MCF 10A (cell line): ENCODE results near the gene UCK2. TPM values are rescaled to one million over a fixed set of nuclear protein-coding genes. Genes with fewer than 3 reads are reported as not detected.

Experiments
- BruUV-seq: library from RNA; stranded (reverse); fragments of 400-500 nt; replicated peaks from 2 replicates; lab custom pipeline; 2021; lab: Mats Ljungman, UMichigan
- CTCF ChIA-PET: fragments of 300-600 bp; sonication (Branson Sonifier 250); formaldehyde crosslinking; extraction: SDS; loops from one replicate; lab custom pipeline; 2021; ENCODE audit warnings: antibody characterized with exemption, inconsistent platforms; lab: Yijun Ruan, JAX
- POLR2A ChIA-PET: fragments of 300-600, 350-650 bp; sonication (Branson Sonifier 250); formaldehyde crosslinking; extraction: SDS; loops from one replicate; lab custom pipeline; 2020; ENCODE audit warnings: antibody characterized with exemption, inconsistent platforms; lab: Yijun Ruan, JAX
- DNase-seq: peaks from one replicate; pipeline ENCODE4 v3.0.0-alpha.2; 2018; ENCODE audit not compliant: unreplicated experiment
- H3K27ac Mint-ChIP-seq: one replicate; pipeline ENCODE4 v1.8.0; 2022; ENCODE audit warnings: mild to moderate bottlenecking, low read depth, mixed read lengths; ENCODE audit not compliant: unreplicated experiment
- H3K27me3 Mint-ChIP-seq: one replicate; pipeline ENCODE4 v1.8.0; 2022; ENCODE audit warnings: mixed read lengths; ENCODE audit not compliant: insufficient read depth, unreplicated experiment
- H3K36me3 Mint-ChIP-seq: one replicate; pipeline ENCODE4 v1.8.0; 2022; ENCODE audit warnings: mild to moderate bottlenecking, moderate library complexity, mixed read lengths; ENCODE audit not compliant: insufficient read depth, unreplicated experiment
- H3K4me1 Mint-ChIP-seq: one replicate; pipeline ENCODE4 v1.8.0; 2022; ENCODE audit warnings: mixed read lengths; ENCODE audit not compliant: insufficient read depth, unreplicated experiment
- H3K4me3 Mint-ChIP-seq: one replicate; pipeline ENCODE4 v1.8.0; 2022; ENCODE audit warnings: mild to moderate bottlenecking, moderate library complexity, mixed read lengths; ENCODE audit not compliant: unreplicated experiment
- H3K9me3 Mint-ChIP-seq: one replicate; pipeline ENCODE4 v1.8.0; 2022; ENCODE audit warnings: mixed read lengths; ENCODE audit not compliant: unreplicated experiment
- intact Hi-C: fragments of 100-400 bp; cut with micrococcal nuclease; formaldehyde crosslinking; loops from 2 replicates; pipeline ENCODE4 v1.14.1; 2022
- total RNA-seq: library from RNA; stranded (reverse); gene quantifications from 2 replicates; pipeline ENCODE4 v1.2.3, GENCODE V29; 2022
- TF ChIP-seq, protein P1 (sequence below): fragments of 200-600 bp; IDR thresholded peaks from one replicate; pipeline ENCODE4 v1.8.0; 2022; ENCODE audit warnings: antibody characterized with exemption, mild to moderate bottlenecking; ENCODE audit not compliant: unreplicated experiment

UCK2 gene
- total RNA-seq, 1 experiment from 2014 or later = 144 TPM

DNA sequence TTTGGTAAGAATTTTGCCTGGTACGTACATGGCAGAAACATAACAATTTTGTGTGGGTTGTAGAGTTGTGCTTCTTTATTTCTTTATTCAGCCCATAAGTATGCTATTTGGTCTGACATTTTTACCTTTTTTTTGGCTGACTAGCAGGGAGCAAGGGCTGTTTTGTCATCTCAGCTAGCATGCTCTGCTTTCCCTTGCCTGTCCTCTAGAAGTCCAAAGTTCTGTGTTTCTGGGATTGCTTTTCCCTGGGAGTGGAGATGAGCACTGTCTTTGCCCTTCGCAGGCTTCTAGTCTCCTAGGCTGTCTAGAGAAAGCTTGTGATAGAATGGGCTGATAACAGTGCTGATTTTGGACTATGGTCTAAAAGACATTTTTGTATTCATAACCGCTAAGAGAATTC is 7.5 kb downstream of the UCK2 start:
- ChIA-PET POLR2A (no interaction called here), CTCF (interaction anchor here (0.5 to 1.2 kb wide), 3 partner anchors 37 to 234 kb away, joined by 4 to 5 read pairs (median 4); no protein-coding TSS in a partner anchor)
- BruUV-seq = no TSS peak
- no peak overlapping the region for H3K4me3 Mint-ChIP-seq
- peak overlapping the region; percentile 71 for H3K27ac Mint-ChIP-seq
- H3K9me3 Mint-ChIP-seq = no peaks in the 10 kb centered on the region
- H3K27me3 Mint-ChIP-seq = no peaks in the 10 kb centered on the region
- intact Hi-C loops = no loop called here
- TF ChIP-seq, protein P1, sequence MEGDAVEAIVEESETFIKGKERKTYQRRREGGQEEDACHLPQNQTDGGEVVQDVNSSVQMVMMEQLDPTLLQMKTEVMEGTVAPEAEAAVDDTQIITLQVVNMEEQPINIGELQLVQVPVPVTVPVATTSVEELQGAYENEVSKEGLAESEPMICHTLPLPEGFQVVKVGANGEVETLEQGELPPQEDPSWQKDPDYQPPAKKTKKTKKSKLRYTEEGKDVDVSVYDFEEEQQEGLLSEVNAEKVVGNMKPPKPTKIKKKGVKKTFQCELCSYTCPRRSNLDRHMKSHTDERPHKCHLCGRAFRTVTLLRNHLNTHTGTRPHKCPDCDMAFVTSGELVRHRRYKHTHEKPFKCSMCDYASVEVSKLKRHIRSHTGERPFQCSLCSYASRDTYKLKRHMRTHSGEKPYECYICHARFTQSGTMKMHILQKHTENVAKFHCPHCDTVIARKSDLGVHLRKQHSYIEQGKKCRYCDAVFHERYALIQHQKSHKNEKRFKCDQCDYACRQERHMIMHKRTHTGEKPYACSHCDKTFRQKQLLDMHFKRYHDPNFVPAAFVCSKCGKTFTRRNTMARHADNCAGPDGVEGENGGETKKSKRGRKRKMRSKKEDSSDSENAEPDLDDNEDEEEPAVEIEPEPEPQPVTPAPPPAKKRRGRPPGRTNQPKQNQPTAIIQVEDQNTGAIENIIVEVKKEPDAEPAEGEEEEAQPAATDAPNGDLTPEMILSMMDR = no peak
- peaks cover 14% of the 10 kb centered on the region for H3K36me3 Mint-ChIP-seq
- peaks cover 49% of the 10 kb centered on the region for H3K4me1 Mint-ChIP-seq
- DNase-seq = no peak

DNA sequence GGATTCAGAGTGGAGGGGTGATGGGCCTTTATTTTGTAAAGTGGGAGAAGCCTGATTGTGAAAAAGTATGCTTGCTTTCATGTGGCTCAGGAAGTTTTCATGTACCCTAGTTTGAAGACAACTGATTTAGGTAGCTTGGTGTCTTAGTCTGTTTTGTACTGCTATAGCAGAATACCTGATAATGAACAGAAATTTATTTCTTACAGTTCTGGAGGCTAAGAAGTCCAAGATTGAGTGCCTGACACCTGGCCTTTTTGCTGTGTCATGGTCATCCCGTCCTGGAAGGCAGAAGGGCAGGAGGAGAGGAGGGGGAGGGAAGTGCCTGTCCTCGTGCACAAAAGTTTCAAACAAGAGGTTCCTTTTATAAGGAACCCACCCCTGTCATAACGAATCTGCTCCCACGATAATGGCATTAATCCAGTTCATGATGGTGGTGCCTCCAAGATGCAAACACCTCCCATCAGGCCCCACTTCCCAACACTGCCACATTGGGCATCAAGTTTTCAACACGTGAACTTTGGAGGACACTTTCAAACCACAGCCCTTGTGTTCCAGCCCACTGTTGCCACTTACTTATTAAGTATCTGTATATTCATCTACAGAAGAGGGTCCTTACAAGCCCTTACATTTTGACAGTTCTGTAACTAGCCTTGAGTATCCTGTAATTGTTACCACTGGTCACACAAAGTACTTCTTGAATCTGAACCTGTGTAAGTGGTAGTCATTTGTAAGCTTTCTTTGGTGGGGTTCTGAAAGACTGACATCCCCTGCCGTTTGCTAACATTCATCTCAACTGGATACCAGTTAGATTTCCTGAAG is 9.5 kb downstream of the UCK2 start:
- DNase-seq = no peak
- intact Hi-C loops = no loop called here
- CTCF ChIA-PET = interaction anchor here (0.6 to 1.6 kb wide), 9 partner anchors 10 to 330 kb away, joined by 3 to 5 read pairs (median 3); partner anchors contain the start of genes FAM78B and UCK2

DNA sequence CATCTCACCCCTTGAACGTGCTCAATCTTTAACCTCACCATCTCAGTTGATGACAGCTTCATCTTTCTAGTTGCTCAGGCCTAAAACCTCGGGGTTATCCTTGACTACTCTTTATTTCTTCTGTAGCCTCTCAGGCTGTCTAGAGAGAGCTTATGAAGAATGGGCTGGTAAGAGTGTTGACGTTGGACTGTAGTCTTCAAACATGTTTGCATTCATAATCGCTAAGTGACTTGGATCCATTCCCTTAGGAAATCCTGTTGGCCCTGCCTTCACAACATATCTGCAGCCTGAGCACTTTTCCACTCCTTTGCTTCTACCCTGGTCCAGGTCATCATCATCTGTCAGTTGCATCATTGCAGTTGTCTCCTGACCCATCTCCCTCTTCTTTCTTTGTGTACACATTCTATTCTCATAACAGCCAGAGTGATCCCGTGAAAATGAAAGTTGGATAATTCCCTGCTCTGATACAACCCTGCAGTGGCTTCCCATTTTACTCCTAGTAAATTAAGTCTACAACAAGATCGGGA is 10.5 kb downstream of the UCK2 start:
- intact Hi-C loops = no loop called here
- ChIA-PET POLR2A (interaction anchor here (1.3 to 2.6 kb wide), 2 partner anchors 9 kb away, joined by 5 to 15 read pairs; no protein-coding TSS in a partner anchor), CTCF (interaction anchor here (0.5 to 1.6 kb wide), 7 partner anchors 51 to 238 kb away, joined by 3 to 5 read pairs (median 4); no protein-coding TSS in a partner anchor)
- no peak overlapping the region for H3K4me3 Mint-ChIP-seq
- TF ChIP-seq, protein P1 = no peak
- peaks cover 8% of the 10 kb centered on the region for H3K36me3 Mint-ChIP-seq
- no peak overlapping the region for H3K27ac Mint-ChIP-seq
- H3K27me3 Mint-ChIP-seq = no peaks in the 10 kb centered on the region
- no peak for DNase-seq
- no peaks in the 10 kb centered on the region for H3K9me3 Mint-ChIP-seq
- no TSS peak for BruUV-seq
- peaks cover 48% of the 10 kb centered on the region for H3K4me1 Mint-ChIP-seq

More for the DNA sequence above, 9.5 kb downstream of the UCK2 start:
- Mint-ChIP-seq H3K9me3 (no peaks in the 10 kb centered on the region), H3K4me3 (no peak overlapping the region), H3K4me1 (peaks cover 48% of the 10 kb centered on the region), H3K27me3 (no peaks in the 10 kb centered on the region), H3K36me3 (peaks cover 8% of the 10 kb centered on the region), H3K27ac (no peak overlapping the region)
- BruUV-seq = no TSS peak
- TF ChIP-seq, protein P1 = no peak
- POLR2A ChIA-PET = interaction anchor here (0.6 to 1.6 kb wide), 4 partner anchors 8 to 1773 kb away, joined by 3 to 5 read pairs (median 3); partner anchors contain the start of gene TMCO1

DNA sequence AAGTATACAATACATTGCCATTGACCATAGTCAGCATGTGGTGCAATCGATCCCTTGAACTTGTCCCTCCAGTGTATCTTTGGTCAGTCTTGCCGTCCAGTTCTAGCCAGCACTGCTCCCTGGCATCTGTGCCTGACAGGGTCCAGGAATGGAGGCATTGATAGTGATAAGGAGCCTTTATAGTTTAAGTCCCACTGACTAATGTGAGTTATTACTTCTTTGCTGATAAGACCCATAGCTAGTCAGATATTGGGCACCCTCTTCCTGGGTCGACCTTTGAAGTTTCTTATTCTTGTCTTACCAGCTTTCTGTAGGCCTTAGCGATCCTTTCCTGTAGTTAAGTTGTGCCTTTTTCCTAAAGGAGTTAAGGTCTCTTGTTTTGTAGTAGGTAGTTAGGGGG is 13.0 kb downstream of the UCK2 start:
- peaks cover 42% of the 10 kb centered on the region for H3K4me1 Mint-ChIP-seq
- intact Hi-C loops = no loop called here
- POLR2A ChIA-PET = interaction anchor here (2.6 kb wide), 1 partner anchor 11 kb away, joined by 15 read pairs; no protein-coding TSS in a partner anchor
- BruUV-seq = no TSS peak
- H3K9me3 Mint-ChIP-seq = no peaks in the 10 kb centered on the region
- CTCF ChIA-PET = interaction anchor here (0.9 to 3.5 kb wide), 2 partner anchors 11 to 32 kb away, joined by 3 to 17 read pairs; no protein-coding TSS in a partner anchor
- H3K27ac Mint-ChIP-seq = no peak overlapping the region
- TF ChIP-seq, protein P1 = no peak
- H3K36me3 Mint-ChIP-seq = peaks cover 8% of the 10 kb centered on the region
- no peak overlapping the region for H3K4me3 Mint-ChIP-seq
- H3K27me3 Mint-ChIP-seq = no peaks in the 10 kb centered on the region
- DNase-seq = no peak
